ENCODE measurements around the gene MRGPRD.

MRGPRD gene

DNA sequence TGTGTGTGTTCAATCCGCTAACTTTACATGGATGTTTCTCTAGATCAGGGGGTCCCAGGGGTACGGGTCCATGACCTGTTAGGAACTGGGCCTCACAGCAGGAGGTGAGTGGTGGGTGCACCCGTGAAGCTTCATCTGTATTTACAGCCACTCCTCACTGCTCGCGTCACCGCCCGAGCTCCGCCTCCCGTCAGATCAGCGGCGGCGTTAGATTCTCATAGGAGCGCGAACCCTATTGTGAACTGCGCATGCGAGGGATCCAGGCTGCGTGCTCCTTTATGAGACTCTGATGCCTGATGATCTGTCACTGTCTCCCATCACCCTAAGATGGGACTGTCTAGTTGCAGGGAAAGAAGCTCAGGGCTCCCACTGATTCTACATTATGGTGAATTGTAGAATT, 31.9 kb downstream of the MRGPRD start:
- Histone ChIP-seq H3K9me3 (ENCODE audit: control insufficient read depth, low read length) (no peaks in the 10 kb centered on the region), H3K4me1 (ENCODE audit: control insufficient read depth, insufficient read depth, low read length) (peaks cover 11% of the 10 kb centered on the region), H3K27me3 (ENCODE audit: control insufficient read depth, insufficient read depth, low read length, poor library complexity, severe bottlenecking) (no peaks in the 10 kb centered on the region), H3K4me3 (ENCODE audit: insufficient read depth, low read depth, low read length) (no peak overlapping the region), H3K27ac (ENCODE audit: insufficient read depth, low read depth, low read length, poor library complexity, severe bottlenecking) (no peak overlapping the region), H3K36me3 (ENCODE audit: control insufficient read depth, insufficient read depth, low read length) (no peaks in the 10 kb centered on the region)
- WGBS, 2 experiments: 93% methylated on average over 17 of the region's 17 CpGs

DNA sequence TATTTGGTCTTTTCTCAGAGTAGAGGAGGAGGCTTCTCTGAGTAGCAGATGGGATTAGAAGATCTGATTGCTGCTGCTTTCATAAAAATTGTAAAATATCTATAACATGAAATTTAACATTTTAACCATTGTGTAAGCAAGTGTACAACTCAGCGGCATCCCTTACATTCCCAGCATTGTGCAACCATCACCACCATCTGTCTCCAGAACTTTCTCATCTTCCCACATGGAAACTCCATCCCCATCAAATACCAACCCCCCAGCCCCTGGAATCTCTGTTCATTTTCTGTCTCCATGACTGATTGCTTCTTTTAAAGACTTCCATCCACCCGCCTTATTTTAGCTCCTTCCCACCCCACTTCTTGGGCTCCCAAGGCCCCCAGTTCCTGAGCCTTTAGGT, 32.3 kb downstream of the MRGPRD start:
- no peaks in the 10 kb centered on the region for H3K27me3 ChIP-seq (ENCODE audit: control insufficient read depth, insufficient read depth, low read length, poor library complexity, severe bottlenecking)
- H3K4me1 ChIP-seq (ENCODE audit: control insufficient read depth, insufficient read depth, low read length): peaks cover 11% of the 10 kb centered on the region
- H3K36me3 ChIP-seq (ENCODE audit: control insufficient read depth, insufficient read depth, low read length): no peaks in the 10 kb centered on the region
- H3K9me3 ChIP-seq (ENCODE audit: control insufficient read depth, low read length): no peaks in the 10 kb centered on the region
- H3K4me3 ChIP-seq (ENCODE audit: insufficient read depth, low read depth, low read length): no peak overlapping the region
- WGBS, 2 experiments: 62 to 74% methylated on average over 2 of the region's 2 CpGs
- H3K27ac ChIP-seq (ENCODE audit: insufficient read depth, low read depth, low read length, poor library complexity, severe bottlenecking): no peak overlapping the region

DNA sequence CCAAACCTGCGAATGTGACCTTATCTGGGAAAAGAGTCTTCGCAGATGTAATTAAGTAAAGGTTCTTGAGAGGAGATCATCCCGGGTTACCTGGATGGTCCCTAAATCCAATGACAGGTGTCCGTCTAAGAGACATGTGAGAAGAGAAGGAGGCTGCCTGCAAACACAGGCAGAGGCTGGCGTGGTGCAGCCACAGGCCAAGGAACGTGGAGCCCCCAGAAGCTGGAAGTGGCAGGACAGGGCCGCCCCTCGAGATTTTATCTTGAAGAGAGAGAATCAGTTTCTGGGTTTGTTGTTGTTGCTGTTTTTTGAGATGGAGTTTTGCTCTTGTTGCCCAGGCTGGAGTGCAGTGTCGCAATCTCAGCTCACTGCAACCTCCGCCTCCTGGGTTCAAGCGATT, 33.6 kb downstream of the MRGPRD start:
- Histone ChIP-seq H3K9me3 (ENCODE audit: control insufficient read depth, low read length) (no peaks in the 10 kb centered on the region), H3K36me3 (ENCODE audit: control insufficient read depth, insufficient read depth, low read length) (no peaks in the 10 kb centered on the region), H3K27me3 (ENCODE audit: control insufficient read depth, insufficient read depth, low read length, poor library complexity, severe bottlenecking) (no peaks in the 10 kb centered on the region), H3K4me1 (ENCODE audit: control insufficient read depth, insufficient read depth, low read length) (peaks cover 11% of the 10 kb centered on the region), H3K27ac (ENCODE audit: insufficient read depth, low read depth, low read length, poor library complexity, severe bottlenecking) (no peak overlapping the region), H3K4me3 (ENCODE audit: insufficient read depth, low read depth, low read length) (no peak overlapping the region)
- 83% methylated on average over 11 of the region's 11 CpGs for WGBS, 2 experiments

DNA sequence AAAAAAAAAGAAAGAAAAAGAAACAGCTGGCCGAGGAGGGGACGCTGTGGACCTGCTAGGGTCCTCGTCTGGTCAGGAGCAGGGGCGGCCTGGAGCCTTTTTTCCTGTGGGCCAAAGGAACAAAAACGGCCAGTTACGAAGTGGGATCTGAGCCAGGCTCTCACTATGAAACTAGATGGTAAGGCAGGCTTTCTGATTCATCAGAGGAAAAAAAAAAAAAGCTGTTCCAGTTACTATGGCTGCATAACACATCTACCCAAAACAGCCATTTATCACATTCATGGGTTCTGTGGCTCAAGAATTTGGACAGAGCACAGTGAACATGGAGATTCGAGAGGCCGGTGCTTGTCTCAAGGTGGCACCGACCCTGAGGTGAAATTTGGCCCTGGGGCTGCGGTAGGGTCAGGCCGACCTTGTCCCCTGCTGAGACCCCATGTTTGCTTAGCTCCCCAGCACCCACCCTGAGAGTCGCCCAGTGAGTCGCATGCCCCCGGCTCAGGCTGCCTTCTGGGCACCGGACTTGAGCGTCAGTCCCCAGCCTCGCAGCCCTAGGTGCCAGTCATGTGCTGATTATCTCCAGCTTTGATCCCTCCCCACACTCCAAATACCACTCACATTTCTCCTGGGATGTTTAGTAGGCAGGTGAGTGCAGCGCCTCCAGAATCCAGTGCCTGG, 34.2 kb downstream of the MRGPRD start:
- Histone ChIP-seq H3K4me3 (ENCODE audit: insufficient read depth, low read depth, low read length) (no peak overlapping the region), H3K27ac (ENCODE audit: insufficient read depth, low read depth, low read length, poor library complexity, severe bottlenecking) (no peak overlapping the region), H3K36me3 (ENCODE audit: control insufficient read depth, insufficient read depth, low read length) (no peaks in the 10 kb centered on the region), H3K4me1 (ENCODE audit: control insufficient read depth, insufficient read depth, low read length) (peaks cover 11% of the 10 kb centered on the region), H3K9me3 (ENCODE audit: control insufficient read depth, low read length) (no peaks in the 10 kb centered on the region), H3K27me3 (ENCODE audit: control insufficient read depth, insufficient read depth, low read length, poor library complexity, severe bottlenecking) (no peaks in the 10 kb centered on the region)
- 92% methylated on average over 18 of the region's 18 CpGs for WGBS, 2 experiments

DNA sequence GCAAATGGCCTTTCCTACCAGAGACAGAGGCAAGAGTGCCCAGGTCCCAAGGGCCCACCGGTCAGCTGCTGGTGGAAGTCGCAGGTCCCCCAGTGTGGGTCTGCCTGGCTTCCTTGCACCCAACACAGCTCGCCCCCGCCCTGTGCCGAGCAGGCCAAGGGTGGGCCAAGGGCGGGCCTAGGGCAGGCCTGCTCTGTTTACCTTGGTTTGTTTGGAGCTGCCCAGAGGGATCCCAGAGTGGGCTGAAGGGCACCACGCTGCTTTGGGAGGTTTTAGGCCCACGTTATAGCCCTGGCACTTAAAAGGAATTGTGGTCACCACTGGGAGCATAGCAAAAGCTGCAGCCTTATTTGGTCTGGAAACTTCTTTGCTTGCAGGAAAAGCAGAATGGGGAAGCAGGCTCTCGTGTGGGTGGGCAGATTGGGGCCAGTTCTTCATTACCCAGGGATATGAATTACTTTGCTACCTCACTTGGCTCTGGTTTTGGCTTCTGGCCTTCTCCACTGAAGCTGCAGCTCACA, 38.0 kb downstream of the MRGPRD start:
- no peaks in the 10 kb centered on the region for H3K9me3 ChIP-seq (ENCODE audit: control insufficient read depth, low read length)
- peaks cover 13% of the 10 kb centered on the region for H3K36me3 ChIP-seq (ENCODE audit: control insufficient read depth, insufficient read depth, low read length)

DNA sequence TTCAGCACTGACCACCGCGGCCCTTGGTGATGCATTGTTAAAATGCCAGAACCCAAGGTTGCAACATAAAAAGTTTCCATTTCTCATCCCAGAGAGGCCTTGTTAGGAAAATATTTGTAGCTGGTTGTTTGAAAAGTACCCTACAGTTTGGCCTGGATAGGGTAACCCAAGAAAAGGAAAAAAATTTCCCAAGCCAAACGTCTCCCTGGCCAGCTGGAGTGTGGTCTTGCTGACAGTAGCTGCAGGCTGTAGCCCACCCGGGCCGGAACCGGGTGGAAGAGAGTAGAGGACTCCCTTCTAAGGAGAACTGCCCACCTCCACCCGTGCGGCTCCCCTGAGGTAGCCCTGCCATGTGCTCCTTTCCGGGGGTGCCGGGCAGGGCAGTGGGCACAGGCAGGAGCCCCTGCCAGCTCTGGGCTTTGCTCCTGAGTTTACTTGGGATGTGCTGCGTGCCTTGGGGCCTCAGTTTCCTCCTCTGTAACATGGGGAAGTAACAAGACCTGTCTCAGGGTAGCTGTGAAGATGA, 38.6 kb downstream of the MRGPRD start:
- Histone ChIP-seq H3K4me3 (ENCODE audit: insufficient read depth, low read depth, low read length) (no peak overlapping the region), H3K4me1 (ENCODE audit: control insufficient read depth, insufficient read depth, low read length) (no peaks in the 10 kb centered on the region), H3K36me3 (ENCODE audit: control insufficient read depth, insufficient read depth, low read length) (peaks cover 20% of the 10 kb centered on the region), H3K27ac (ENCODE audit: insufficient read depth, low read depth, low read length, poor library complexity, severe bottlenecking) (no peak overlapping the region), H3K9me3 (ENCODE audit: control insufficient read depth, low read length) (no peaks in the 10 kb centered on the region), H3K27me3 (ENCODE audit: control insufficient read depth, insufficient read depth, low read length, poor library complexity, severe bottlenecking) (no peaks in the 10 kb centered on the region)
- 85 to 88% methylated on average over 11 of the region's 11 CpGs for WGBS, 2 experiments

More for the DNA sequence above, 38.0 kb downstream of the MRGPRD start:
- Histone ChIP-seq H3K27me3 (ENCODE audit: control insufficient read depth, insufficient read depth, low read length, poor library complexity, severe bottlenecking) (no peaks in the 10 kb centered on the region), H3K4me1 (ENCODE audit: control insufficient read depth, insufficient read depth, low read length) (no peaks in the 10 kb centered on the region), H3K27ac (ENCODE audit: insufficient read depth, low read depth, low read length, poor library complexity, severe bottlenecking) (no peak overlapping the region), H3K4me3 (ENCODE audit: insufficient read depth, low read depth, low read length) (no peak overlapping the region)
- 80 to 82% methylated on average over 9 of the region's 9 CpGs for WGBS, 2 experiments

DNA sequence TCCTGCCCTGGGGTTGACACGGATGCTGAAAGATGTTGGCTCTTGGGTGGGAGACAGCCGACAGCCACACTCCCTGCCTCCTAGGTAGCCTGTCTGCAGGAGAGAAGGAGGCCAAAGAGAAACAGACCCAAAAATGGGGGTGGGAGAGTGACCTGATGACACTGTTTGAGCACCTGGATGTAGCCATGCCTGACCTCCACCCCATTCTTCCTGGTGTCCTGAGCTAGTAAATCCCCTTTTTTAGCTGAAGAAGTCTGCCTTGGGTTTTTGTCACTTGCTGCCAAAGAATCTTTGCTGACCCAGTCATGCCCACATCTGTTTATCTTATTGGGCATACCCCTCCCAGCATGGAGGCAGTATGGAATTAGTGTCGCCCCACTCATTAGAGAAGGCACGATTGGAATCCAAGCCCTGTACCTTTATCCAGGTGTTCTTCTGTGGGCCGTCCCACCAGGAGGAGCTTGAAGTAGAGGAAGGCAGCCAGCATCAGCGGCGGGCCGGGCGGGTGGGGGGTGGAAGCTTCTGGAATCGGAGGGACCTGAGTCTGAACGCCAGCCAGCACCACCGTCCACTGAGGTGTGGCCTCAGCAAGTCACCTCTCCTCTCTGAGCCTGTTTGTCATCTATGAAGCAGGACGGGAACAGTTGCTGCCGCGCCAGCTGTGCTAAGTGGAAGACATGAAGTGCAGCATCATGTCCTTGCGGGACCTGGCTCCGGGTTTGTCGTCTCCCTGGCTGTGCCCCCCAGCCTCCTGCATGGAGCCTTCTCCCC, 39.3 kb downstream of the MRGPRD start:
- H3K4me1 ChIP-seq (ENCODE audit: control insufficient read depth, insufficient read depth, low read length): no peaks in the 10 kb centered on the region
- no peak overlapping the region for H3K4me3 ChIP-seq (ENCODE audit: insufficient read depth, low read depth, low read length)
- H3K27ac ChIP-seq (ENCODE audit: insufficient read depth, low read depth, low read length, poor library complexity, severe bottlenecking): no peak overlapping the region
- H3K36me3 ChIP-seq (ENCODE audit: control insufficient read depth, insufficient read depth, low read length): peaks cover 23% of the 10 kb centered on the region
- H3K27me3 ChIP-seq (ENCODE audit: control insufficient read depth, insufficient read depth, low read length, poor library complexity, severe bottlenecking): no peaks in the 10 kb centered on the region
- H3K9me3 ChIP-seq (ENCODE audit: control insufficient read depth, low read length): no peaks in the 10 kb centered on the region
- 93 to 97% methylated on average over 18 of the region's 18 CpGs for WGBS, 2 experiments

DNA sequence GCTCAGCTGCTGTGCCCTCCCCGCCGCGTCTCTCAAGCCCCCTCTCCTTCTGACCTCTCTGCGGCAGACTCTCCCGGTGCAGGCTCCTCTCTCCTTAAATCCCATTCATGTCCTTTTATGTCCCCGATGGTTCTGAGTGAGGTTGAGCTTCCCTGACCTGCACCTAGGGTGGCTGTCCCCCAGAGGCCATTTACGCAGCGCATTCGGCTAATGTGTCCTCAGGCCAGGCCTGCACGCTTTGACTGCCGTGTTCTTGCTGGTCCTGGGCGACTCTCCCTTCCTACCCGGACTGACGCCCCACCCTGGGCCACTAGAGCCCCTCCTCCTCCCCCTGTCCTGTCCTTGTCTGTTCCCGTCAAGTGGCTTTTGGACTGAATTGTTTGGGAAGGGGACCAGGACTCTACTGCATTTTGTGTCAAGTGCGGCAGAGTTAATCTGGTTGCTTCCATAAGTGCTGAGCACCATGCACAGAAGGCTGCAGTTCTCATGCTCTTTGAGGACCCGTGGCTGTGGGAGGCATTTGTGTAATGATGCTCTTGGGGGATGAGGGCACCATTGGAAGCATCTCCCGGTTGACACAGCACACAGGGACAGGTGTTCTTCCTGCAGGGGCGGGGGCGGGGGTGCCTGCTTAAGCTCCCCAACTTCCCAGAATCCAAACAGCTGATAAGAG, 40.0 kb downstream of the MRGPRD start:
- H3K27me3 ChIP-seq (ENCODE audit: control insufficient read depth, insufficient read depth, low read length, poor library complexity, severe bottlenecking): no peaks in the 10 kb centered on the region
- peaks cover 25% of the 10 kb centered on the region for H3K36me3 ChIP-seq (ENCODE audit: control insufficient read depth, insufficient read depth, low read length)
- H3K27ac ChIP-seq (ENCODE audit: insufficient read depth, low read depth, low read length, poor library complexity, severe bottlenecking): no peak overlapping the region
- no peaks in the 10 kb centered on the region for H3K9me3 ChIP-seq (ENCODE audit: control insufficient read depth, low read length)
- no peak overlapping the region for H3K4me3 ChIP-seq (ENCODE audit: insufficient read depth, low read depth, low read length)
- 90 to 93% methylated on average over 20 of the region's 20 CpGs for WGBS, 2 experiments
- H3K4me1 ChIP-seq (ENCODE audit: control insufficient read depth, insufficient read depth, low read length): no peaks in the 10 kb centered on the region

DNA sequence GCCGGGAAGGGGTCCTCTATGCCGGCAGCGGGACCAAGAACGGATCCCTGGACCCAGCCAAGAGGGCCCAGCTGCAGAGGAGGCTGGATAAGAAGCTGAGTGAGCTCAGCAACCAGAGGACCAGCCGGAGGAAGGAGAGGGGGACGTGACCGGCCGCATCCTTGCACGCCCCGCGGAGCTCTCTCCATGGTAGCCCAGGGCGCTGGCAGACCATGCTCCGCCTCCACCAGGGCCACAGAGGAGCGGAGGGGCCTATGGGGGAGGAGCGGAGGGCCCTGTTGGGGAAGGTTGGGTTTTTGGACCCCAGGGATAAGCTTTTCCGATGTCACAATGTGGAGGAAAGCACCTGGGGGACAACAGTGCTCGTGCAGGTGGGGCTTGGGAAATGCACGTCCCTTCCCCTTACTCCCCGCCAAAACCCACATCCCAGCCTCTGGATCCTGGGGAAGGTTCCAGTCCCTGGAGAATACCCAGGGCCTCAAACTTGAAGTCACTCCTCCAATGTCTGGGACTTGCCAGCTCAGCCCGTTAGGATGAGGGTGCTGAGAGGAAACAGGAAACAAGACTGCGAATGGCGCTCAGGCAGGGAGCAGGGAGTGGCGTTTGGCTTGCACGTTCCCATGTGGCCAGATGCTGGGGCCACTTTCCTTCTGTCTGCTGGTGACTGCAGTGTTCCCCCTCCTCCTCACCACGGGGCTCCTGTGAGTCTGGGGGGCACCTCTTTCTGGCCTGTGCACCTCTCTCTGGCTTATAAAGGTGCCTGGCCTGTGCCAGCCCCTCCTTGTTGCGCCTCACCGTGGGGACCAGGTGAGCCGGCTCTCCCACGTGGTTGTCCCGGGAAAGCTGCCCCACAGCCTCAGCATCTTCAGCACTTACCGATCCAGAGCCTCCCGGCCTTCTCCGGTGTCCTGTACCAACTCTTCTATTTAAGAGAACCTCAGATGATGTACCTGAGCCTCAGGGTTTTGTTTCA, 40.9 kb downstream of the MRGPRD start:
- WGBS, 2 experiments: 92% methylated on average over 33 of the region's 33 CpGs
- Histone ChIP-seq H3K27me3 (ENCODE audit: control insufficient read depth, insufficient read depth, low read length, poor library complexity, severe bottlenecking) (no peaks in the 10 kb centered on the region), H3K4me1 (ENCODE audit: control insufficient read depth, insufficient read depth, low read length) (no peaks in the 10 kb centered on the region), H3K4me3 (ENCODE audit: insufficient read depth, low read depth, low read length) (no peak overlapping the region), H3K27ac (ENCODE audit: insufficient read depth, low read depth, low read length, poor library complexity, severe bottlenecking) (no peak overlapping the region), H3K9me3 (ENCODE audit: control insufficient read depth, low read length) (no peaks in the 10 kb centered on the region), H3K36me3 (ENCODE audit: control insufficient read depth, insufficient read depth, low read length) (peaks cover 25% of the 10 kb centered on the region)
